Skeletal muscle tissue (tissue), 4 donors: ENCODE data around the gene ODAD2. TPM values are rescaled to one million over a fixed set of nuclear protein-coding genes. Genes with fewer than 3 reads are reported as not detected.
"Not testable (repeated sequence)": the region's sequence is repeated elsewhere in the genome, so short reads cannot be mapped to it uniquely, and the experiment has no call there.

Source experiments
- H3K27ac ChIP-seq: one replicate; pipeline ENCODE4 v1.7.0; 2013; ENCODE audit warnings: mild to moderate bottlenecking, low read depth, low read length, inconsistent platforms
- H3K27me3 ChIP-seq, 3 donors: one replicate each; pipeline ENCODE4 v1.7.0; 2013; ENCODE audit warnings: low read length in 3 of 3; ENCODE audit not compliant: control insufficient read depth in 3 of 3, insufficient read depth in 3 of 3
- H3K36me3 ChIP-seq, 3 donors: one replicate each; pipeline ENCODE4 v1.7.0; 2013; ENCODE audit warnings: low read length in 3 of 3; ENCODE audit not compliant: control insufficient read depth in 3 of 3, insufficient read depth in 3 of 3
- H3K4me1 ChIP-seq, 3 donors: one replicate each; pipeline ENCODE4 v1.7.0; 2013; ENCODE audit warnings: low read length in 3 of 3, mild to moderate bottlenecking in 3 of 3; ENCODE audit not compliant: control insufficient read depth in 3 of 3, insufficient read depth in 3 of 3
- H3K4me3 ChIP-seq, 3 donors: one replicate each; pipeline ENCODE4 v1.7.0; 2013; ENCODE audit warnings: low read length in 3 of 3
- H3K9ac ChIP-seq, 3 donors: one replicate each; pipeline ENCODE4 v1.7.0; 2013; ENCODE audit warnings: low read length in 3 of 3, mild to moderate bottlenecking in 3 of 3, moderate library complexity in 2 of 3, low read depth in 1 of 3
- H3K9me3 ChIP-seq, 3 donors: one replicate each; pipeline ENCODE4 v1.7.0; 2013; ENCODE audit warnings: low read length in 3 of 3; ENCODE audit not compliant: control insufficient read depth in 3 of 3
- total RNA-seq: library from RNA; depleted of rRNA; stranded (reverse); fragments of >200 nt; gene quantifications from one replicate; pipeline ENCODE4 v1.2.3, GENCODE V29; 2014
- donor health status: Osteomylitis.

ODAD2 gene
- total RNA-seq, 1 donor from 2014 or later: 0.52 TPM

DNA sequence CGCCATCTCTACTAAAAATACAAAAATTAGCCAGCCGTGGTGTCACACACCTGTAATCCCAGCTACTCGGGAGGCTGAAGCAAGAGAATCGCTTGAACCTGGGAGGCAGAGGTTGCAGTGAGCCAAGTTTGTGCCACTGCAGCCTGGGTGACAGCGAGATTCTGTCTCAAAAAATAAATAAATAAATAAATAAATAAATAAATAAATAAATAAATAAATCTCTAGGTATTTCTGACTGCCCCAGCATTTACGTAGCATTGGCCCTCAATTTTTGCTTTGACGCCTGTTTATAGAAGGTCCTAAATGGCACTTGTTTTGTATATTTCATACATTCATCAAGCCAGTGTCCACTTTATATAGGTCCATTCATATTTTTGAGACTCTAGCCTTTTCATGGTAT, 28.9 kb downstream of the ODAD2 start:
- H3K27me3 ChIP-seq, H3K4me1 ChIP-seq, H3K4me3 ChIP-seq, H3K9ac ChIP-seq, H3K27ac ChIP-seq, H3K36me3 ChIP-seq, H3K9me3 ChIP-seq: not testable (repeated sequence)

DNA sequence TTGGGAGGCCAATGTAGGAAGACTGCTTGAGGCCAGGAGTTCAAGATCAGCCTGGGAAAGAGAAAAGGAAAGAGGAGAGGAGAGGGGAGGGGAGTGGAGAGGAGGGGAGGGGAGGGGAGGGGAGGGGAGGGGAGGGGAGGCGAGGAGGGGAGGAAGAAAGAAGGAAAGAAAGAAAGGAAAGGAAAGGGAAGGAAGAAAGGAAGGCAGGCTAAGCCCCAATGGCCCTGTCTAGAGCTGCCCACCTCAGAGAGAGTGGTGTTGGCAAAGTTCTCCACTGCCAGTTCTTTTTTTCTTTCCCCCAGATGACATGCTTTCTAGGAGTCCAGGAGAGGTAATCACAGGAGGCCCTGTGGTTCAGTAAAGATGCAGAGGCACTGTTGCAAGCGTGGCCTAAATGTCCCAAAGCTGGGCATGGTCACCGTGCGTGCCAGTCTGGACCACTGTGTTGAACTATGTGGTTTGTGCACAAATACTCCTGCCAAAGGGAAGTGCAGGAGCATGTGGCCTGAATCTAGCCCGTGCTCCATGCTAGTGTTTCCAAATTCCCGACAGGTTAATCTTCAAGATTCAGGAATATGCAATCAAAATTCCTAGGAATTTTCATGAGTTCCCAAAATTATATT, 39.7 kb downstream of the ODAD2 start:
- Histone ChIP-seq H3K9ac (no peak overlapping the region), H3K36me3 (no peaks in the 10 kb centered on the region), H3K27me3 (no peaks in the 10 kb centered on the region), H3K4me1 (no peaks in the 10 kb centered on the region), H3K9me3 (no peaks in the 10 kb centered on the region), H3K27ac (no peak overlapping the region), H3K4me3 (no peak overlapping the region)

DNA sequence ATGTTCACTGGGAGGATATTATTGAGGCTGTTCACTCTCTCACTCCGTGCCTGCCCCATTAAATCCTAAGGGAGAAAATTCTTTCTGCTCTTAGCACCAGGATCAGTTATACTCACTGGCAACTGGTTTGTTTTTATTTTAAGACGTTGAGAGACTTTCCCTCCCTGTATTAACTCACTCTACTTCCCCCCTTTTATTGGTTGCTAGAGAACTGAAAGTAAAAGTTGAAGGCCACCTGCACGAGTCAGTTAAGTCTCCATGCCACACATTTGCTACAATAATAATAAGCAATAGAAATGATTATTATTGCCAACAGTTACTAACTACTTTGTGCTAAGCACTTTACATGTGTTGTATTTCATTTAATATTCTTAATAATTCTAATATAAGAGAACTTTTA, 40.5 kb downstream of the ODAD2 start:
- not testable (repeated sequence) for H3K4me3 ChIP-seq, H3K27me3 ChIP-seq, H3K36me3 ChIP-seq, H3K4me1 ChIP-seq, H3K9me3 ChIP-seq, H3K27ac ChIP-seq, H3K9ac ChIP-seq

DNA sequence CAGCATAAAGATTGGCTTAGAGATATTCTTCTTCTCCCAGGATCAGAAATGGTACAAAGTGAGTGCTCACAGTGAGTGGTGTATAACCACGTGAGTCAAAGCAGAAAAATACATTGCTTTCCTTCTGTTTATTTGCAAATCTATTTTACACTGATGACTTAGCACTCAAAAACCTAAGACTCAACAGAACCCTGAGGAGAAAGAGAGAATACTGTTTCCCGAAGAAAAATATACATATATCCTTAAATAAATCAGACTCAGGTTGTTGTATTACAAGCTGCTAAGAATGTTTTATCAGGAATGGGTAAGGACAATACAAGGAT, 48.7 kb downstream of the ODAD2 start:
- Histone ChIP-seq H3K27ac (no peak overlapping the region), H3K4me3 (no peak overlapping the region), H3K9me3 (no peaks in the 10 kb centered on the region), H3K9ac (no peak overlapping the region), H3K27me3 (no peaks in the 10 kb centered on the region), H3K36me3 (no peaks in the 10 kb centered on the region), H3K4me1 (no peaks in the 10 kb centered on the region)

DNA sequence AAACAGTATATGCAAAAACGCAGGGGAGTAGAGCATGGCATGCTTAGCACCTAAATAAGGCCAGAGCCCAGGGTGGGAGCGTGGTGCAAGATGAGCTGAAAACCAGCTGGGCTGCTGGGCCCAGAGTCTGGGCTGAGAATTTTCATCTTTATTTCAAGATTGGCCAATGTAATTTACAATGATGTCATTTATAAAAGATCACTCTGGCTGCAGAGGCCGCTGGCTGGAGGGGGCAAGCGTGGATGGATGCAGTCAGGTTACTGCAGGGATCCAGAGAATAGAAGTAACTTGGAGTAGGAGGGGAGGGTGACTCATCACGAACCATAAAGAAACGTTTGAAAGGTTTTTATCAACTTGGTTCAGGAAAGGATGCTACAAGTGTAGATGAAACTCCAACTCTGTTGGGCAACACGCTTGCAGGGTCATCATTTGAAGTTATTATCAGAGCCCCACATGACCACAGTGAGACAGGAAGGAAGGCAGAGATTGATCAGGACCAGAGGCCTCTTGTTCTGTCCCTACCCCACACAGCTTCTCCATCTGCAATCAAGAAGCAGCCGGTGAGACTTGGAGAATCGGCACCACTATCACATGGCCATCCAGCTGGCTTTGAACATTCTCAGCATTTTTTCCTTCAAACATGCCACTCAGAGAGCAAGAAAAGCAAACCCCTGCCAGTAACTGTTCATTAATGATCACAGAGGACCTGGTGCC, 49.2 kb downstream of the ODAD2 start:
- H3K27me3 ChIP-seq: no peaks in the 10 kb centered on the region
- H3K4me3 ChIP-seq: no peak overlapping the region
- no peaks in the 10 kb centered on the region for H3K9me3 ChIP-seq
- H3K9ac ChIP-seq: no peak overlapping the region
- no peak overlapping the region for H3K27ac ChIP-seq
- no peaks in the 10 kb centered on the region for H3K36me3 ChIP-seq
- no peaks in the 10 kb centered on the region for H3K4me1 ChIP-seq

DNA sequence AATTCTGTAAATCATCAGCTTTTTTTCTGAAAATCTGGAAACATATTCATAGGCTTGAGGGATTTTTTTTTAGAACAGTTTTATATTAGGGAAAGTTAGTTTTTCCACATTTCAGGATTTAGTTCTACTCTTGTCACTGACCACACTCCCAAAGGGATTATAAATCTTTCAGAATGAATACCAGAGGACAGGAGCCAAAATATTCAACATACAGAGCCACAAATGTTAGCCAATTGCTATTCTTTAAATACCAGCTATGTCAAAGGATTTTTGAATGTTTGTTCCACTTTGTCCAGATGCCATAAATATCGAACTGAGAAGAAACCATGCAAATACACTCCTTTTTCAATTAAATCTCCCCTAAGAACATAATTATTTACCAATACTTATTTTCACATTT, 50.7 kb downstream of the ODAD2 start:
- no peaks in the 10 kb centered on the region for H3K9me3 ChIP-seq
- H3K27ac ChIP-seq: no peak overlapping the region
- H3K4me3 ChIP-seq: no peak overlapping the region
- no peaks in the 10 kb centered on the region for H3K36me3 ChIP-seq
- H3K9ac ChIP-seq: no peak overlapping the region
- H3K27me3 ChIP-seq: no peaks in the 10 kb centered on the region
- no peaks in the 10 kb centered on the region for H3K4me1 ChIP-seq

DNA sequence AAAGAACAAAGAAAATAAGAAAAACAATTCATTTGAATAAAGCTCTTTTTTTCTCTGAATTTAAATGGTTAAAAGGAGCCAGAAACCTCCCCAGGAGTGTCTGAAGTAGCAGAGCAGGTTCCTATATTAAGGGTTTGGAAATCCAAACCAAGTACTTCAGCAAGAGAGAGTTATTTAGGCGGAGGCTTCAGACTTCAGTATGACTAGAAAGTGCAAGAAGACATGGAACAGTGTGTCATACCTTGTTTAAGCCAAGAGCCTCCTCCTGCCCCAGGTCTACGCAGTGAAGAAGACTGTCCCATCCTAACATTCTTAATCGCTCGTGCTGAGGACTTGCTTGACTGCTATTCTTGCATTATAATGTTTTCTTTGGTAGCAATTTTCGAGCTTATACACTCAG, 51.3 kb downstream of the ODAD2 start:
- no peaks in the 10 kb centered on the region for H3K4me1 ChIP-seq
- no peak overlapping the region for H3K9ac ChIP-seq
- no peaks in the 10 kb centered on the region for H3K27me3 ChIP-seq
- H3K27ac ChIP-seq: no peak overlapping the region
- H3K36me3 ChIP-seq: no peaks in the 10 kb centered on the region
- H3K9me3 ChIP-seq: no peaks in the 10 kb centered on the region
- H3K4me3 ChIP-seq: no peak overlapping the region

DNA sequence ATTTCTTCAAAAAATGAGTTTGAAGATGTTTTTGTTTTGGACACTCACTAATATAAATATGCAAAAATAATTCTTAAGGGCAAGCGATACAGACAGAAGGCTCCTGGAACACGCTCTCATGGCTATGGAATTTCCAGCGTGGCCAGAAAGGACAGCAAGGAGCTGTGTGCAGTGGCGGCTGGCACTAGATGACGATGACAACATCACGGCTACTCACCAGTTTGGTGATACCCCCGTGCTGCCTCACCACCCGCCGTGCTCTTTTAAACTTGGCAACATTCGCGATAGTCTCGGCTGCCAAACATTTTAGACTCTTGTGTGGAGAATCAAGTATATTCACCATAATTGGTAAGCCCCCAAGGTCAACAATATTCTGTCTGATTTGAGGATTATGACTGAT, 54.9 kb downstream of the ODAD2 start:
- H3K9me3 ChIP-seq: no peaks in the 10 kb centered on the region
- H3K36me3 ChIP-seq: no peaks in the 10 kb centered on the region
- no peak overlapping the region for H3K4me3 ChIP-seq
- no peak overlapping the region for H3K27ac ChIP-seq
- no peaks in the 10 kb centered on the region for H3K27me3 ChIP-seq
- no peak overlapping the region for H3K9ac ChIP-seq
- H3K4me1 ChIP-seq: no peaks in the 10 kb centered on the region

DNA sequence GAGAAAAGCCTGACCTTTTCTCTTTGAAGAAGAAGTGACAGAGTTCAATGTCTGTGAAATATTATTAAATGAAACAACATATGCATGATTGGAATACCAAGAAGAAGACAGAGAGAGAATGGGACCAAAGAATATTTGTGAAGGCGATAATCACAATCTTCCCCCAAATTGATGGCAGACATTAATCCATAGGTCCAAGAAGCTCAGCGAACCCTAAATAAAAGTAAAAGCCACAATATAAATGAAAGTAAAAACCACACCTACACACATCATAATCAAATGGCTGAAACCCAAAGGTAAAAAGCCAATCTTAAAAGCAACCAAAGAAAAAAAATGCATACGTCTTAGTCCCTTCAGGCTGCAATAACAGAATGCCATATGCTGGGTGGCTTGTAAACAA, 84.0 kb downstream of the ODAD2 start:
- H3K27me3 ChIP-seq: peaks cover 0 to 3% (median 0%) of the 10 kb centered on the region in 3 donors
- H3K9me3 ChIP-seq: no peaks in the 10 kb centered on the region
- no peak overlapping the region for H3K27ac ChIP-seq
- H3K4me3 ChIP-seq: no peak overlapping the region
- no peaks in the 10 kb centered on the region for H3K36me3 ChIP-seq
- H3K9ac ChIP-seq: no peak overlapping the region
- H3K4me1 ChIP-seq: no peaks in the 10 kb centered on the region

DNA sequence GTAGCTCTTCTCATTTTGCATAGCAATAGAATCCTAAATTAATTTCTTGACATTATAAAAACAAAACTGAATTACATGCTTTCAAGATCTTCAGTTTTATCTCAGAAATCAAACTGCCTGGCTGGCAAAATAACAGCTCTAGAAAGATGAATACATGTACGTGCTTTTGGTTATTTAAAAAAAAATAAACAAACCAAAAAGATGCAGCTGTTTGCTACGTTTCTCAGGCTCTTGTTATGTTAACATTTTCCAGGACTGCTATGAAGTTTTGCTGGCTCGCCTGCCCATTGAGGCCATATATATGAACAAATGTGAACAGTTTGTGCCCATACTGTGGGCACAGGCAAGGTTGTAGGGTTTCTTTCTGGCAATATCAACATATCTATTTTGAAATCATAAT, 86.6 kb downstream of the ODAD2 start:
- no peak overlapping the region for H3K27ac ChIP-seq
- H3K27me3 ChIP-seq: peaks cover 0 to 3% (median 0%) of the 10 kb centered on the region in 3 donors
- H3K4me1 ChIP-seq: no peaks in the 10 kb centered on the region
- H3K36me3 ChIP-seq: no peaks in the 10 kb centered on the region
- H3K9ac ChIP-seq: no peak overlapping the region
- H3K4me3 ChIP-seq: no peak overlapping the region
- H3K9me3 ChIP-seq: no peaks in the 10 kb centered on the region
